Measurements from ENCODE around the gene MKLN1.
A peak's percentile ranks its signal among the peaks of the same experiment; 100 is the strongest.

MKLN1 gene

DNA sequence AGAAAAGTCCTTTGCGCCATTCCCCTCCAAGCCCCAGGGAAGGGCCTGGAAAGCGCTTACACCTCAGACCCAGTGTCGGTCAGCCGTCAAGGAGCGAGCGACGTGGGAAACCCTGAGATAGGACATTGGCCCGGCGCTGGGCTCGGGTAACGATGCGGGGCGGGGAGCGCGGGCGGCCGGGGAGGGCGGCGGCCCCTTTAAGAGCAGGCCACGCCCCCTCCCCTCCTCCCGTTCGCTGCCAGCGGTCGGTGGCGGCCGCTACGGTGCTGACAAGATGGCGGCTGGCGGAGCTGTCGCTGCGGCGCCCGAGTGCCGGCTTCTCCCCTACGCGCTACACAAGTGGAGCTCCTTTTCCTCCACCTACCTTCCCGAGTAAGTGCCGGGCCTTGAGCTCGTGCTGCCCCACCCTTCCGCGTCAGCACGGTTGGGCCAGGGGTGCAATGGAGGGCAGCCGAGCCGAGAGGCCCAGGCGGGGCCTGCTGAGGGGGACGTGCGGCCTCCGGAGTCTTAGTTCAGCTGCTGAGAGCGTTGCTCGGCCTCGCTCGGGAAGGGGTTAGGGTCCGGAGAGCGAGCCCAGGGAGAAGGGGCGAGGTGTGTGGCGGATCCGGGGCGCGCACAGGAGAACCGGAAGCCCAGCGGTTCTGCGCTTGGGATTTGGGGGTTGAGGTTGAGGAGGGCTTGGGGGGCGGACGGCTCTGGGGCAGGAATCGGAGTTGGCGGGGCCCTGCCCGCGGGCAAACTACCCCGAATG is at the start of gene MKLN1:
TSS of gene MKLN1 (plus strand) at position 251 of the 751 bp plus-strand sequence. CDS start at position 275, 24 bp downstream.
- peak within 1 kb of the TSS; percentile 96 for H3K27ac ChIP-seq (ENCODE audit: low read length)
- H3K9me3 ChIP-seq (ENCODE audit: control insufficient read depth in 2 of 2, low read length in 2 of 2) = no peaks in the 10 kb centered on the region
- peak within 1 kb of the TSS; percentile 75 to 96 for H3K4me3 ChIP-seq (ENCODE audit: low read length in 2 of 2)
- no peaks in the 10 kb centered on the region for H3K36me3 ChIP-seq (ENCODE audit: control insufficient read depth in 2 of 2, insufficient read depth in 2 of 2, low read length in 2 of 2)
- H3K9ac ChIP-seq (ENCODE audit: low read length in 2 of 2) = peak within 1 kb of the TSS; percentile 98
- H3K4me1 ChIP-seq (ENCODE audit: control insufficient read depth, insufficient read depth, low read length) = peaks cover 7% of the 10 kb centered on the region
- H3K27me3 ChIP-seq (ENCODE audit: control insufficient read depth in 1 of 2, insufficient read depth in 2 of 2, low read length in 2 of 2) = no peaks in the 10 kb centered on the region

DNA sequence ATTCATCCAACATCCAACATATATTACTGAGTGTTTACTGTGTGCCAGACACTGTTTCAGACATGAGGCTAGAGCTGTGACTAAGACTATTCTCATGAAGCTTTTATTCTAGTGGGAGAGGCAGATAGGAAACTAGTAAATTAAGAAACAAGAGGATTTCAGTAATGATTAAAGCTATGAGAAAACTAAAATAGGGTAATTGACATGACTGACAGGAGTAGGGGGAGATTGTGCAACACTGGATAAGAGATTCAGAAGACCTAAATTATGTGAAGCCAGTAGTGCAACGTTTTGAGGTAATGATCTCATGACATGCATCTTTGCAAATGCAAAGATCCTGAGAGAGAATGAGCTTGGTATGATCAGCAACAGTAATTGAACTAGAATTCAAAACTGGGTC is 48.6 kb upstream of the MKLN1 start:
- H3K36me3 ChIP-seq (ENCODE audit: control insufficient read depth in 2 of 2, insufficient read depth in 2 of 2, low read length in 2 of 2) = no peaks in the 10 kb centered on the region
- H3K4me1 ChIP-seq (ENCODE audit: control insufficient read depth, insufficient read depth, low read length) = no peaks in the 10 kb centered on the region
- no peaks in the 10 kb centered on the region for H3K9me3 ChIP-seq (ENCODE audit: control insufficient read depth in 2 of 2, low read length in 2 of 2)
- H3K27me3 ChIP-seq (ENCODE audit: control insufficient read depth in 1 of 2, insufficient read depth in 2 of 2, low read length in 2 of 2) = no peaks in the 10 kb centered on the region
- no peak overlapping the region for H3K9ac ChIP-seq (ENCODE audit: low read length in 2 of 2)
- no peak overlapping the region for H3K27ac ChIP-seq (ENCODE audit: low read length)
- no peak overlapping the region for H3K4me3 ChIP-seq (ENCODE audit: low read length in 2 of 2)

DNA sequence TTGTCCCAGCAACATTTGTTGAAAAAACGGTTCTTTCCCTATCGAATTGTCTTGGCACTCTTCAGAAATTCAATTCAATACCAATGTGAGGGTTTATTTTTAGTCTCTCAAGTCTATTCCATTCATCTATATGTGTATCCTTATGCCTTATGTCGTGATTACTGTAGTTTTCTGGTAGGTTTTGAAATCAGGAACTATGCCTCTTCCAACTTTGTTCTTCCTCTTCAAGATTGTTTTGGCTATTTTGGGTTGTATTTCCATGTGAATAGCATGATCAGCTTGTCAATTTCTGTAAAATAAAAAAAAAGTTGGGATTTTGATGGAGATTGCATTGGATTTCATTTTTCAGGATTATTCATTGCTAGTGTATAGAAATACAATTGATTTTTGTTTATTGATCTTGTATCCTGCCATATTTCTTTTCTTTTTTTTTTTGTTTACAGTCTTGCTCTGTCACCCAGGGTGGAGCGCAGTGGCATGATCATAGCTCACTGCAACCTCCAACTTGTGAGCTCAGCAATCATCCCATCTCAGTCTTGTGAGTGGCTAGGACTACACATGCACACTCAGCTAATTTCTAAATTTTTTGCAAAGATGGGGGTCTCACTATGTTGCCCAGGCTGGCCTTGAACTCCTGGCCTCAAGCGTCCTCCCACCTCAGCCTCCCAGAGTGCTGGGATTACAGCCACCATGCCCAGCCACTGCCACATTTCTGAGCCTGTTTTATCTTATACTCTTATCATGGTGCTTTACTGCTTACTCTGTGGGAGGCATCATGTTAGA is 46.2 kb upstream of the MKLN1 start:
- Histone ChIP-seq H3K4me1 (ENCODE audit: control insufficient read depth, insufficient read depth, low read length) (peaks cover 7% of the 10 kb centered on the region), H3K36me3 (ENCODE audit: control insufficient read depth in 2 of 2, insufficient read depth in 2 of 2, low read length in 2 of 2) (no peaks in the 10 kb centered on the region), H3K4me3 (ENCODE audit: low read length in 2 of 2) (no peak overlapping the region), H3K27me3 (ENCODE audit: control insufficient read depth in 1 of 2, insufficient read depth in 2 of 2, low read length in 2 of 2) (no peaks in the 10 kb centered on the region), H3K9me3 (ENCODE audit: control insufficient read depth in 2 of 2, low read length in 2 of 2) (no peaks in the 10 kb centered on the region), H3K27ac (ENCODE audit: low read length) (no peak overlapping the region), H3K9ac (ENCODE audit: low read length in 2 of 2) (no peak overlapping the region)

GRCh38 chr7:131284702-131285419 is 42.8 kb upstream of the MKLN1 start:
- no peaks in the 10 kb centered on the region for H3K36me3 ChIP-seq (ENCODE audit: control insufficient read depth in 2 of 2, insufficient read depth in 2 of 2, low read length in 2 of 2)
- H3K27ac ChIP-seq (ENCODE audit: low read length) = peak overlapping the region; percentile 46
- no peak overlapping the region for H3K9ac ChIP-seq (ENCODE audit: low read length in 2 of 2)
- H3K9me3 ChIP-seq (ENCODE audit: control insufficient read depth in 2 of 2, low read length in 2 of 2) = no peaks in the 10 kb centered on the region
- H3K4me3 ChIP-seq (ENCODE audit: low read length in 2 of 2) = no peak overlapping the region
- no peaks in the 10 kb centered on the region for H3K27me3 ChIP-seq (ENCODE audit: control insufficient read depth in 1 of 2, insufficient read depth in 2 of 2, low read length in 2 of 2)
- H3K4me1 ChIP-seq (ENCODE audit: control insufficient read depth, insufficient read depth, low read length) = peaks cover 7% of the 10 kb centered on the region

- Histone ChIP-seq H3K27ac (ENCODE audit: low read length) (peak overlapping the region; percentile 46), H3K4me1 (ENCODE audit: control insufficient read depth, insufficient read depth, low read length) (peaks cover 7% of the 10 kb centered on the region), H3K27me3 (ENCODE audit: control insufficient read depth in 1 of 2, insufficient read depth in 2 of 2, low read length in 2 of 2) (no peaks in the 10 kb centered on the region)
These were observed 42.1 kb upstream of the MKLN1 start for GRCh38 chr7:131285556-131285955.

DNA sequence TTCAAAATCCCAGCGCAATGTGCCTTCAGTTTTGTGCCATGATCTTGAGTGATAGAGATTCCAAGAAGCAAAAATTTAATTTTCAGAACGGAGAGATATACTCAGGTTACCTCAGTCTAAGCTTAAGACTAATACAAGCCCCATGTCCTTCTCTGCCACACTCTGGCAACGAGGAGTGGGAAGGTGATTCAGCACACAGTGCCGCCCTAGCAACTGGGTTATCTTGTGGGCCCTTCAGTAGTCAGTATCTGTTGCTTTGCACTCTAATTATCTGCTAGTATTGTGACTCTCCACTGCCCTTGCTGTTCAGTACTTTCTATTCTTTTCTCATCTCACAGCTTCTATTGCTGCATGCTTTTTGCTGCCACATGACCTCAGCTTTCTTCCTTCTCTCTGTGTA is 39.2 kb upstream of the MKLN1 start:
- Histone ChIP-seq H3K4me3 (ENCODE audit: low read length in 2 of 2) (no peak overlapping the region), H3K27ac (ENCODE audit: low read length) (no peak overlapping the region), H3K4me1 (ENCODE audit: control insufficient read depth, insufficient read depth, low read length) (peaks cover 7% of the 10 kb centered on the region)

More at GRCh38 chr7:131285556-131285955, 42.1 kb upstream of the MKLN1 start:
- H3K36me3 ChIP-seq (ENCODE audit: control insufficient read depth in 2 of 2, insufficient read depth in 2 of 2, low read length in 2 of 2) = no peaks in the 10 kb centered on the region
- no peak overlapping the region for H3K4me3 ChIP-seq (ENCODE audit: low read length in 2 of 2)
- no peaks in the 10 kb centered on the region for H3K9me3 ChIP-seq (ENCODE audit: control insufficient read depth in 2 of 2, low read length in 2 of 2)
- peak overlapping the region in 1 of 2 donors; percentile 13 for H3K9ac ChIP-seq (ENCODE audit: low read length in 2 of 2)

GRCh38 chr7:131289051-131289450 is 38.6 kb upstream of the MKLN1 start:
- no peaks in the 10 kb centered on the region for H3K27me3 ChIP-seq (ENCODE audit: control insufficient read depth in 1 of 2, insufficient read depth in 2 of 2, low read length in 2 of 2)
- no peaks in the 10 kb centered on the region for H3K36me3 ChIP-seq (ENCODE audit: control insufficient read depth in 2 of 2, insufficient read depth in 2 of 2, low read length in 2 of 2)
- H3K4me1 ChIP-seq (ENCODE audit: control insufficient read depth, insufficient read depth, low read length) = peaks cover 7% of the 10 kb centered on the region
- no peak overlapping the region for H3K27ac ChIP-seq (ENCODE audit: low read length)
- no peak overlapping the region for H3K9ac ChIP-seq (ENCODE audit: low read length in 2 of 2)
- no peaks in the 10 kb centered on the region for H3K9me3 ChIP-seq (ENCODE audit: control insufficient read depth in 2 of 2, low read length in 2 of 2)
- H3K4me3 ChIP-seq (ENCODE audit: low read length in 2 of 2) = no peak overlapping the region

More for the DNA sequence above, 39.2 kb upstream of the MKLN1 start:
- H3K36me3 ChIP-seq (ENCODE audit: control insufficient read depth in 2 of 2, insufficient read depth in 2 of 2, low read length in 2 of 2) = no peaks in the 10 kb centered on the region
- H3K27me3 ChIP-seq (ENCODE audit: control insufficient read depth in 1 of 2, insufficient read depth in 2 of 2, low read length in 2 of 2) = no peaks in the 10 kb centered on the region
- H3K9ac ChIP-seq (ENCODE audit: low read length in 2 of 2) = no peak overlapping the region
- H3K9me3 ChIP-seq (ENCODE audit: control insufficient read depth in 2 of 2, low read length in 2 of 2) = no peaks in the 10 kb centered on the region

DNA sequence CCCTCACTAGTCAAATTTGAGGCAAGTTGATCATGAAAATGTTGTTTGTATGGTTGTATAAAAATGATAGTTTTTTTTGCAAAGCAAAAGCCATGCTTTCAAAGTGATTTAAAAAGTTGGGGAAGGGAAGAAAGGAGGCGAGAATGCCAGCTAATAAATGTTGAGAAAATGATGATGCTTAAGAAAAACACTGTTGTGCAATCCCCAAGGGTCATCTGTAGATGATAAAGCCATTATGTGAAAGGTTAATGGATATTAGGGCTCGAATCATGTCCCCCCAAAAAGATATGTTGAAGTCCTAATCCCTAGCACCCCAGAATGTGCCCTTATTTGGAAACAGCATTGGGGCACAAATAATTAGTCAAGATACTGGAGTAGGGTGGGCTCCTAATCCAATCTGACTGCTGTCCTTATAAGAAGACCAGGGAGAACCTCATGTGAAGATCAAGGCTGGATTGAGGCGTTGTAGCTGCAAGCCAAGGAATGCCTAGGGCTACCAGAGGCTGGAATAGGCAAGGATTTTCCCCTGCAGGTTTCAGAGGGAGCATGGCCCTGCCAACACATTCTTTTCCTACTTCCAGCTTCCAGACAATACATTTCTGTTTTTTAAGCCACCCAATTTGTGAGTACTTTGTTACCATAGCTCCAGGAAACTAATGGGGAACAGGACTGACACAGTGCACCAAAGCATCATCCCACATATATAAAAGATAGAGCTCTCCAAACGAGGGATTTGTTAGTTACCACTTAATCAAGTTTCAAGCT is 35.4 kb upstream of the MKLN1 start:
- H3K27ac ChIP-seq (ENCODE audit: low read length) = no peak overlapping the region

GRCh38 chr7:131293018-131293417 is 34.7 kb upstream of the MKLN1 start:
- Histone ChIP-seq H3K4me3 (ENCODE audit: low read length in 2 of 2) (no peak overlapping the region), H3K4me1 (ENCODE audit: control insufficient read depth, insufficient read depth, low read length) (no peaks in the 10 kb centered on the region), H3K9me3 (ENCODE audit: control insufficient read depth in 2 of 2, low read length in 2 of 2) (no peaks in the 10 kb centered on the region), H3K27me3 (ENCODE audit: control insufficient read depth in 1 of 2, insufficient read depth in 2 of 2, low read length in 2 of 2) (no peaks in the 10 kb centered on the region), H3K9ac (ENCODE audit: low read length in 2 of 2) (no peak overlapping the region), H3K36me3 (ENCODE audit: control insufficient read depth in 2 of 2, insufficient read depth in 2 of 2, low read length in 2 of 2) (no peaks in the 10 kb centered on the region), H3K27ac (ENCODE audit: low read length) (no peak overlapping the region)

More for the DNA sequence above, 35.4 kb upstream of the MKLN1 start:
- no peak overlapping the region for H3K9ac ChIP-seq (ENCODE audit: low read length in 2 of 2)
- H3K36me3 ChIP-seq (ENCODE audit: control insufficient read depth in 2 of 2, insufficient read depth in 2 of 2, low read length in 2 of 2) = no peaks in the 10 kb centered on the region
- no peaks in the 10 kb centered on the region for H3K9me3 ChIP-seq (ENCODE audit: control insufficient read depth in 2 of 2, low read length in 2 of 2)
- no peaks in the 10 kb centered on the region for H3K4me1 ChIP-seq (ENCODE audit: control insufficient read depth, insufficient read depth, low read length)
- H3K27me3 ChIP-seq (ENCODE audit: control insufficient read depth in 1 of 2, insufficient read depth in 2 of 2, low read length in 2 of 2) = no peaks in the 10 kb centered on the region
- H3K4me3 ChIP-seq (ENCODE audit: low read length in 2 of 2) = no peak overlapping the region

DNA sequence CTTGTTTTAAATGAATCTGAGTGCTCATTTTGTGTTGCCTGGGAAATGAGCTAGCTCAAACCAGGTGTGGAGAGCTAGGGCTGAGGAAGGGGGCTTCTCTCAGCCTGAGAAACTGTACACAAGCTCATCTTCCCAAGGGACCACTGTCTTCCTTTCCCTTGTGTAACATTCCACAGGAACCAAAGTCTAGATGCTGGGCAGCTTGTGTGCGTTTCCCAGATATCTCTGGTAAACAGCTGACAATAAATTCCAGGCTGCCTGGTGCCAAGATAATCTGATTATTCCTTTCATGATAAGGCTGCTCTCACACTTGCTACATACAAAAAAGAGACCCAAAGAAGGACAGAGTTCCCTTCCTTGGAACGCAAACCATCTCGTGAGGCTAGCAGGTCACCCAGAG is 33.1 kb upstream of the MKLN1 start:
- H3K4me3 ChIP-seq (ENCODE audit: low read length in 2 of 2) = no peak overlapping the region
- H3K27me3 ChIP-seq (ENCODE audit: control insufficient read depth in 1 of 2, insufficient read depth in 2 of 2, low read length in 2 of 2) = no peaks in the 10 kb centered on the region
- H3K9me3 ChIP-seq (ENCODE audit: control insufficient read depth in 2 of 2, low read length in 2 of 2) = no peaks in the 10 kb centered on the region
- H3K27ac ChIP-seq (ENCODE audit: low read length) = no peak overlapping the region
- H3K36me3 ChIP-seq (ENCODE audit: control insufficient read depth in 2 of 2, insufficient read depth in 2 of 2, low read length in 2 of 2) = no peaks in the 10 kb centered on the region
- no peak overlapping the region for H3K9ac ChIP-seq (ENCODE audit: low read length in 2 of 2)
- no peaks in the 10 kb centered on the region for H3K4me1 ChIP-seq (ENCODE audit: control insufficient read depth, insufficient read depth, low read length)
